GM12801 (cell line): ENCODE results near the gene GSTT4.

Source experiments
- TF ChIP-seq, protein P1 (sequence below): IDR thresholded peaks from one replicate; pipeline ENCODE4 v1.5.1; 2011; ENCODE audit warnings: control low read depth; ENCODE audit not compliant: insufficient read length; ENCODE audit errors: extremely low read depth

GSTT4 gene

DNA sequence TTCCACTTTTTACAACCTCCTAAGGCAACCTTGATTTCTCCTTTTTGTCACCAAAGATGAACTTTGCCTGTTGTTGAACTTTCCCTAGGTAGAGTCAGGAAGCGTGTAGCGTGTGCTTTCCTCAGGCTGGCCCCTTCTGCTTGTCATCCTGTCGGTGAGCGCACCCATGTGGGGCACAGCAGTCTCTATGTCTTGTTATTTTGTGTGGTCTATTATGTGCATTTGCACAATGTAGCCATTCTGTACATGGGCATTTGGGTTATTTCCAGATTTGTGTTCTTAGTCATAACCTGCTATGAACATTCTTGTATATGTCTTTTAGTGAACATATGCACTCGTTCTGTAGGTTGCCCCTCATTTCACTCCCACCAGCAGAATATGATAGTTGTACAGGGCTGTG, 40.8 kb upstream of the GSTT4 start:
- TF ChIP-seq, protein P1, sequence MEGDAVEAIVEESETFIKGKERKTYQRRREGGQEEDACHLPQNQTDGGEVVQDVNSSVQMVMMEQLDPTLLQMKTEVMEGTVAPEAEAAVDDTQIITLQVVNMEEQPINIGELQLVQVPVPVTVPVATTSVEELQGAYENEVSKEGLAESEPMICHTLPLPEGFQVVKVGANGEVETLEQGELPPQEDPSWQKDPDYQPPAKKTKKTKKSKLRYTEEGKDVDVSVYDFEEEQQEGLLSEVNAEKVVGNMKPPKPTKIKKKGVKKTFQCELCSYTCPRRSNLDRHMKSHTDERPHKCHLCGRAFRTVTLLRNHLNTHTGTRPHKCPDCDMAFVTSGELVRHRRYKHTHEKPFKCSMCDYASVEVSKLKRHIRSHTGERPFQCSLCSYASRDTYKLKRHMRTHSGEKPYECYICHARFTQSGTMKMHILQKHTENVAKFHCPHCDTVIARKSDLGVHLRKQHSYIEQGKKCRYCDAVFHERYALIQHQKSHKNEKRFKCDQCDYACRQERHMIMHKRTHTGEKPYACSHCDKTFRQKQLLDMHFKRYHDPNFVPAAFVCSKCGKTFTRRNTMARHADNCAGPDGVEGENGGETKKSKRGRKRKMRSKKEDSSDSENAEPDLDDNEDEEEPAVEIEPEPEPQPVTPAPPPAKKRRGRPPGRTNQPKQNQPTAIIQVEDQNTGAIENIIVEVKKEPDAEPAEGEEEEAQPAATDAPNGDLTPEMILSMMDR = no peak

DNA sequence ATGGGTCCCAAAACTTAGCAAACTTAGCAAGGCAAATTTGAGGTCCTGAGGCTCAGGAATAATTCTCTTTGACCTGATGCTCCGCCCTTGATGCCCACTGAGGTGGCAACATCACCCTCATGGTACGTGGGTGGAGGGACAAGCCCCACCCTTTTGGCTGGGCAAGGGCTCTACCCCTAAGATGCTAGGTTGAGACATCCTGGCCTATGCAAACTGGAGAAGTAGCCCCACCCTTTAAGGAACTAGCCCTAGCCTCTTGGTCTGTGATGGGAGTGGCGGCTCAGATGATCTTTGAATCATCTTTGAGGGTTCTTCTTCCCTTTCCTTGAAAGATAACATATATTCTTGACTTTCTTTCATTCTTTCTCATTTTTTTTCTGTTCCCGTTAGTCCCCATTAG, 38.7 kb upstream of the GSTT4 start:
- TF ChIP-seq, protein P1 = no peak

DNA sequence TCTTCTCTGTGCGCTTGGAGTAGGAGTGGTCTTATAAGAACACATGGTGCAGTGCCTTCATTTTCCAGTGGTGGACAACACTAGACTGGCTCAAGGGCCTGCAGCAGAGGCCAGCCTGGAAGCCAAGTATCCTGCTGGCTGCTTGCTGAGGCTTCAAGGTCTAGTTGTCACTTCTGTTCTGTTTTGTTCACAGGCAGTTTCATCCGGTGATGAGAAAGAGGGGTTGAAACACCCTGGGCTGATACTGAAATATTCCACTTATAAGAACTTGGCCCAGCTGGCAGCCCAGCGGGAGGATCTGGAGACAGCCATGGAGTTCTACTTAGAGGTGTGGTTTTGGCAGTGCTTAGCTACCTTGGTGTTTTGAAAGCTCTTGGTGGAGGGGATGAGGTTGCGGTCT, 35.7 kb upstream of the GSTT4 start:
- TF ChIP-seq, protein P1 = no peak

GRCh38 chr22:24039046-24039445, 33.8 kb upstream of the GSTT4 start:
- TF ChIP-seq, protein P1 = no peak

DNA sequence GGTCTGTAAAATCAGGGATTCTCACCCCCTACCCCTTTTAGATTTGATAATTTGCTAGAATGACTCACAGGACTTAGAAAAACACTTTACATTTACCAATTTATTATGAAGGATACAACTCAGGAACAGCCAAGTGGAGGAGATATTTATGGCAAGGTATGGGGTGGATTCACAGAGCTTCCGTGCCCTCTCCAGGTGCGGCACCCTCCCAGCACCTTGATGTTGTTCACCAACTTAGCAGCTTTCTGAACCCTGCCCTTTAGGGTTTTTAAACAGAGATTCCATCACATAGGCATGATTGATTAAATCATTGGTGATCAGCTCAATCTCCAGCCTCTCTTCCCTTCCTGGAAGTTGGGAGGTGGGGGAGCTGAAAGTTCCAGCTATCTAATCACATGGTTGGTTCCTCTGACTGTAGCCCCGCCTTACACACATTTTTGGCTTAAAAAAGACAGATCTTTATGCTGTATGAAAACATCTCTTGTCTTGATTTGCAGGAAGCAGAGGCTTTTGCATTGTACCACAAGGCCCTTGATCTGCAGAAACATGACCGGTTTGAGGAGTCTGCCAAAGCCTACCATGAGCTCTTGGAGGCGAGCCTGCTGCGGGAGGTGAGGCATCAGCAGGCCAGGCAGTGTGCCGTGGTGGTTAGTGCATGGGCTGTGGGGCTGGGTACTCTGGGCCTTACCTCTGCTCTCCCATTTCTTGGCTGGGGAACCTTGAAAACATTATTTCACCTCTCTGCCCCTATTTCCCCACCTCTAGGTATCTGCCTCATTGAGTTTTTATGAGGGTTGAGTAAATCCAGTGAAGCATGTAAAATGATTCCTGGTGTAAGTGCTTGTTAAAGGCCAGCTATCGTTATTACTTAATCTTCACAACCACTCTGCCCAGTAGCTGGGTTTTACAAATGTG, 32.9 kb upstream of the GSTT4 start:
- TF ChIP-seq, protein P1 = no peak

DNA sequence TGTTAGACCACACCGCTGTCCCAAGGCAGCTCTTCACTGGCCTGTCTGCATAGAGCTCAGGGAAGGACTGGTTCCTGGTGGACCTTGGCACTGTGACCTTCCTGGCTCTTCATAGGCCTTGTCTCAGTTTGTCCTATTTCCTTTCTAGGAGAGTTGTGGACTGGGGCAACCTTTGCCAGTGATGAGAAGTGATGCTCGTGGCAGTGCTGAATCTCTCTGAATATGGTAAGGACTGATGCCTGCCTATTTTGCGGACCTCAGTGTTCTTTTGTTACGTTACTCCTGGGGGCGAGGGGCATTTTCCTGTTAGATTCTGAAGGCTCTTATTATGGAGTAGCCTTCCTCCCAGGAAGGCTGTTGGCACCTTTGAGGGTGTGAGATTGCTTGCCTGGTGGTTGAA, 30.0 kb upstream of the GSTT4 start:
- TF ChIP-seq, protein P1 = no peak

DNA sequence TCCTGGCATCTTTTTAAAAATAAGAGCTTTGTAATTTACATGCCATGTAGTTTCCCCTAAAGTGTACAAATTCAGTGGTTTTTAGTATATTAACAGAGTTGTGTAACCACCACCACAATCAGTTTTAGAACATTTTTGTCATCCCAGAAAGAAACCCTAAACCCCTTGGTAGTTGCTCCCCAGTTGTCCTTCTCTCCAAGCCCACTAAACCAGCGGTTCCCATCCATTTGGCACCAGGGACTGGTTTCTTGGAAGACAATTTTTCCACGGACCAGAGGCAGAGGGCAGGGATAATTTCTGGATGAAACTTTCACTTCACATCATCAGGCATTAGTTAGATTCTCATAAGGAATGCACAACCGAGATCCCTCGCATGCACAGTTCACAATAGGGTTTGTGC, 28.5 kb upstream of the GSTT4 start:
- TF ChIP-seq, protein P1 = no peak
